Stimulated activated CD4-positive, alpha-beta T cell treated with anti-CD3 and anti-CD28 coated beads, TNF-alpha, amount 100 ng/mL, for 24 hours (primary cell): ENCODE measurements around the gene OPN1LW.
"Not testable (repeated sequence)": the region's sequence is repeated elsewhere in the genome, so short reads cannot be mapped to it uniquely, and the experiment has no call there.

Experiments used
- DNase-seq, 3 experiments: peaks; one replicate each; pipeline ENCODE4 v3.0.0-alpha.2; 2020; ENCODE audit warnings: low read depth in 3 of 3

Gene OPN1LW

GRCh38 chrX:154135458-154136229, 8.4 kb upstream of the OPN1LW start:
- peak in 1 of 3 experiments; percentile 7 for DNase-seq

- DNase-seq: peak; percentile 37 to 58 (median 39)
Observed at GRCh38 chrX:154136627-154137161, 7.3 kb upstream of the OPN1LW start.

GRCh38 chrX:154138857-154139256, 5.2 kb upstream of the OPN1LW start:
- DNase-seq: no peak

- no peak for DNase-seq
Observed at GRCh38 chrX:154140206-154140605, 3.8 kb upstream of the OPN1LW start.

GRCh38 chrX:154140742-154141141, 3.3 kb upstream of the OPN1LW start:
- no peak for DNase-seq

- DNase-seq: no peak
Observed at GRCh38 chrX:154142386-154142785, 1.7 kb upstream of the OPN1LW start.

- DNase-seq: no peak
Observed at GRCh38 chrX:154142950-154143745, 895 bp upstream of the OPN1LW start.

- DNase-seq: not testable (repeated sequence)
Observed at GRCh38 chrX:154151030-154151429, 7.0 kb downstream of the OPN1LW start.

GRCh38 chrX:154156221-154156620, 12.2 kb downstream of the OPN1LW start:
- DNase-seq: not testable (repeated sequence)

GRCh38 chrX:154157207-154157606, 13.2 kb downstream of the OPN1LW start:
- not testable (repeated sequence) for DNase-seq

GRCh38 chrX:154159345-154159744, 15.3 kb downstream of the OPN1LW start:
- DNase-seq: not testable (repeated sequence)

GRCh38 chrX:154164902-154165301, 20.9 kb downstream of the OPN1LW start:
- DNase-seq: not testable (repeated sequence)

- not testable (repeated sequence) for DNase-seq
Observed at GRCh38 chrX:154168384-154168783, 24.3 kb downstream of the OPN1LW start.

- not testable (repeated sequence) for DNase-seq
Observed at GRCh38 chrX:154172535-154172943, 28.5 kb downstream of the OPN1LW start.

GRCh38 chrX:154174356-154174755, 30.3 kb downstream of the OPN1LW start:
- DNase-seq: not testable (repeated sequence)

- DNase-seq: not testable (repeated sequence)
Observed at GRCh38 chrX:154182296-154182695, 38.3 kb downstream of the OPN1LW start, which contains the start of gene OPN1MW. TSS of gene OPN1MW (plus strand) at chrX:154182596. CDS start at chrX:154182678, 82 bp downstream.

- not testable (repeated sequence) for DNase-seq
Observed at GRCh38 chrX:154183794-154184193, 39.8 kb downstream of the OPN1LW start.

- not testable (repeated sequence) for DNase-seq
Observed at GRCh38 chrX:154192846-154193245, 48.8 kb downstream of the OPN1LW start.

GRCh38 chrX:154194316-154194715, 50.3 kb downstream of the OPN1LW start:
- not testable (repeated sequence) for DNase-seq

GRCh38 chrX:154196466-154196865, 52.4 kb downstream of the OPN1LW start:
- not testable (repeated sequence) for DNase-seq
